ENCODE data around the gene TBKBP1. TPM values are rescaled to one million over a fixed set of nuclear protein-coding genes. Genes with fewer than 3 reads are reported as not detected.

The TBKBP1 gene
- total RNA-seq, 1 experiment from 2014 or later: 9.0 TPM

GRCh38 chr17:47731396-47731795, 37.4 kb downstream of the TBKBP1 start:
- Histone ChIP-seq H3K9ac (ENCODE audit: low read length) (no peak overlapping the region), H3K4me1 (ENCODE audit: insufficient read depth, low read length) (no peaks in the 10 kb centered on the region), H3K27ac (ENCODE audit: low read length) (no peak overlapping the region), H3K36me3 (ENCODE audit: low read depth, low read length) (no peaks in the 10 kb centered on the region), H2AFZ (ENCODE audit: low read length) (no peak overlapping the region), H3K9me3 (ENCODE audit: low read length) (no peaks in the 10 kb centered on the region), H3K4me2 (ENCODE audit: low read length) (no peak overlapping the region), H4K20me1 (ENCODE audit: low read length) (no peaks in the 10 kb centered on the region), H3K79me2 (ENCODE audit: low read length) (no peaks in the 10 kb centered on the region), H3K9me2 (replicated peaks; ENCODE audit: low read length) (no peaks in the 10 kb centered on the region), H3F3A (ENCODE audit: low read length, unreplicated experiment) (no peaks in the 10 kb centered on the region), H3K4me3 (ENCODE audit: low read length) (no peak overlapping the region), H3K27me3 (ENCODE audit: low read length) (no peaks in the 10 kb centered on the region)
- no TSS peak for BruUV-seq (replicated peaks)
- ATAC-seq (no peak; the same call in 1 of the 2 replicates), DNase-seq (no peak)
- TF ChIP-seq EZH2phosphoT487 (IDR thresholded peaks at IDR 0.05; ENCODE audit: borderline replicate concordance, low read length): no peak
- TF ChIP-seq EZH2 (IDR thresholded peaks at IDR 0.05; ENCODE audit: low read length, unreplicated experiment): no peak
- TF ChIP-seq, protein P1, sequence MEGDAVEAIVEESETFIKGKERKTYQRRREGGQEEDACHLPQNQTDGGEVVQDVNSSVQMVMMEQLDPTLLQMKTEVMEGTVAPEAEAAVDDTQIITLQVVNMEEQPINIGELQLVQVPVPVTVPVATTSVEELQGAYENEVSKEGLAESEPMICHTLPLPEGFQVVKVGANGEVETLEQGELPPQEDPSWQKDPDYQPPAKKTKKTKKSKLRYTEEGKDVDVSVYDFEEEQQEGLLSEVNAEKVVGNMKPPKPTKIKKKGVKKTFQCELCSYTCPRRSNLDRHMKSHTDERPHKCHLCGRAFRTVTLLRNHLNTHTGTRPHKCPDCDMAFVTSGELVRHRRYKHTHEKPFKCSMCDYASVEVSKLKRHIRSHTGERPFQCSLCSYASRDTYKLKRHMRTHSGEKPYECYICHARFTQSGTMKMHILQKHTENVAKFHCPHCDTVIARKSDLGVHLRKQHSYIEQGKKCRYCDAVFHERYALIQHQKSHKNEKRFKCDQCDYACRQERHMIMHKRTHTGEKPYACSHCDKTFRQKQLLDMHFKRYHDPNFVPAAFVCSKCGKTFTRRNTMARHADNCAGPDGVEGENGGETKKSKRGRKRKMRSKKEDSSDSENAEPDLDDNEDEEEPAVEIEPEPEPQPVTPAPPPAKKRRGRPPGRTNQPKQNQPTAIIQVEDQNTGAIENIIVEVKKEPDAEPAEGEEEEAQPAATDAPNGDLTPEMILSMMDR (conservative IDR thresholded peaks at IDR 0.05; ENCODE audit: low read depth, low read length): no peak
- intact Hi-C loops (cut with micrococcal nuclease): no loop called here
- POLR2A ChIA-PET (ENCODE audit: unreplicated experiment): no interaction called here
- CTCF ChIA-PET: interaction anchor here (0.6 kb wide), 1 partner anchor 116 kb away, joined by 4 read pairs; no protein-coding TSS in a partner anchor

GRCh38 chr17:47732399-47733046, 38.6 kb downstream of the TBKBP1 start:
- no peak for ATAC-seq
- DNase-seq: no peak
- CTCF ChIA-PET: interaction anchor here (0.6 kb wide), 2 partner anchors 37 to 38 kb away, joined by 4 to 7 read pairs; no protein-coding TSS in a partner anchor
- no TSS peak for BruUV-seq (replicated peaks)
- no peaks in the 10 kb centered on the region for H3K27me3 ChIP-seq (ENCODE audit: low read length)
- TF ChIP-seq EZH2 (IDR thresholded peaks at IDR 0.05; ENCODE audit: low read length, unreplicated experiment): no peak
- TF ChIP-seq EZH2phosphoT487 (IDR thresholded peaks at IDR 0.05; ENCODE audit: borderline replicate concordance, low read length): no peak
- TF ChIP-seq, protein P1 (conservative IDR thresholded peaks at IDR 0.05; ENCODE audit: low read depth, low read length): no peak
- H3K9me3 ChIP-seq (ENCODE audit: low read length): no peaks in the 10 kb centered on the region
- H3F3A ChIP-seq (ENCODE audit: low read length, unreplicated experiment): no peaks in the 10 kb centered on the region
- no peak overlapping the region for H3K27ac ChIP-seq (ENCODE audit: low read length)
- no peaks in the 10 kb centered on the region for H3K4me1 ChIP-seq (ENCODE audit: insufficient read depth, low read length)
- intact Hi-C loops (cut with micrococcal nuclease): no loop called here
- no peaks in the 10 kb centered on the region for H4K20me1 ChIP-seq (ENCODE audit: low read length)
- H3K79me2 ChIP-seq (ENCODE audit: low read length): no peaks in the 10 kb centered on the region
- H3K4me3 ChIP-seq (ENCODE audit: low read length): no peak overlapping the region
- no peaks in the 10 kb centered on the region for H3K9me2 ChIP-seq (replicated peaks; ENCODE audit: low read length)
- no peaks in the 10 kb centered on the region for H3K36me3 ChIP-seq (ENCODE audit: low read depth, low read length)
- no peak overlapping the region for H3K4me2 ChIP-seq (ENCODE audit: low read length)
- POLR2A ChIA-PET (ENCODE audit: unreplicated experiment): no interaction called here
- no peak overlapping the region for H3K9ac ChIP-seq (ENCODE audit: low read length)
- H2AFZ ChIP-seq (ENCODE audit: low read length): no peak overlapping the region

DNA sequence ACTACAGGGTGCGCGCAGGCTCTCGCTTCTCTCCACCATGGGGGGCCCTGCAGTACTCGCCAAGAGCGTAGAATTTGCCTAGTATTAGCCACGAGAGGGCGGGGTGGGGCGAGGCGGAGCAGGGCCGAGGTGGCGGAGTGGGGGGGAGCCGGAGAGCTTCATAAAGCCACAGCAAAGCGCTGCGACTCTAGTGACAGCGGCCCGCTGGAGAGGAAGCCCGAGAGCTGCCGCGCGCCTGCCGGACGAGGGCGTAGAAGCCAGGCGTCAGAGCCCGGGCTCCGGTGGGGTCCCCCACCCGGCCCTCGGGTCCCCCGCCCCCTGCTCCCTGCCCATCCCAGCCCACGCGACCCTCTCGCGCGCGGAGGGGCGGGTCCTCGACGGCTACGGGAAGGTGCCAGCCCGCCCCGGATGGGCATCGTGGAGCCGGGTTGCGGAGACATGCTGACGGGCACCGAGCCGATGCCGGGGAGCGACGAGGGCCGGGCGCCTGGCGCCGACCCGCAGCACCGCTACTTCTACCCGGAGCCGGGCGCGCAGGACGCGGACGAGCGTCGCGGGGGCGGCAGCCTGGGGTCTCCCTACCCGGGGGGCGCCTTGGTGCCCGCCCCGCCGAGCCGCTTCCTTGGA, 39.2 kb downstream of the TBKBP1 start, which contains the start of gene TBX21:
Gene TBX21, plus strand, starts transcription at position 190 of the 627 bp plus-strand sequence. Its CDS starts 219 bp downstream, at position 409.
- DNase-seq (no peak), ATAC-seq (no peak; the same call in 1 of the 2 replicates)
- Histone ChIP-seq H2AFZ (ENCODE audit: low read length) (no peak within 1 kb of the TSS), H3K9me2 (replicated peaks; ENCODE audit: low read length) (no peaks in the 10 kb centered on the region), H3F3A (ENCODE audit: low read length, unreplicated experiment) (no peaks in the 10 kb centered on the region), H3K4me2 (ENCODE audit: low read length) (no peak within 1 kb of the TSS), H3K27me3 (ENCODE audit: low read length) (no peaks in the 10 kb centered on the region), H3K9me3 (ENCODE audit: low read length) (no peaks in the 10 kb centered on the region), H3K79me2 (ENCODE audit: low read length) (no peaks in the 10 kb centered on the region), H3K4me1 (ENCODE audit: insufficient read depth, low read length) (no peaks in the 10 kb centered on the region), H3K9ac (ENCODE audit: low read length) (no peak within 1 kb of the TSS), H3K4me3 (ENCODE audit: low read length) (no peak within 1 kb of the TSS), H3K27ac (ENCODE audit: low read length) (no peak within 1 kb of the TSS), H4K20me1 (ENCODE audit: low read length) (no peaks in the 10 kb centered on the region), H3K36me3 (ENCODE audit: low read depth, low read length) (no peaks in the 10 kb centered on the region)
- BruUV-seq (replicated peaks): no TSS peak
- ChIA-PET CTCF (interaction anchor here (0.6 kb wide), 1 partner anchor 39 kb away, joined by 7 read pairs; no protein-coding TSS in a partner anchor), POLR2A (ENCODE audit: unreplicated experiment) (no interaction called here)
- TF ChIP-seq EZH2phosphoT487 (IDR thresholded peaks at IDR 0.05; ENCODE audit: borderline replicate concordance, low read length) (no peak), EZH2 (IDR thresholded peaks at IDR 0.05; ENCODE audit: low read length, unreplicated experiment) (no peak)
- TF ChIP-seq, protein P1 (conservative IDR thresholded peaks at IDR 0.05; ENCODE audit: low read depth, low read length): no peak
- intact Hi-C loops (cut with micrococcal nuclease): no loop called here

Measured in PC-3 (cell line).